ENCODE results near the gene CDX2.
"Not testable (repeated sequence)": the region's sequence is repeated elsewhere in the genome, so short reads cannot be mapped to it uniquely, and the experiment has no call there.

CDX2 gene, protein sequence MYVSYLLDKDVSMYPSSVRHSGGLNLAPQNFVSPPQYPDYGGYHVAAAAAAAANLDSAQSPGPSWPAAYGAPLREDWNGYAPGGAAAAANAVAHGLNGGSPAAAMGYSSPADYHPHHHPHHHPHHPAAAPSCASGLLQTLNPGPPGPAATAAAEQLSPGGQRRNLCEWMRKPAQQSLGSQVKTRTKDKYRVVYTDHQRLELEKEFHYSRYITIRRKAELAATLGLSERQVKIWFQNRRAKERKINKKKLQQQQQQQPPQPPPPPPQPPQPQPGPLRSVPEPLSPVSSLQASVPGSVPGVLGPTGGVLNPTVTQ

GRCh38 chr13:27969082-27969865 is at the start of gene CDX2:
TSS of gene CDX2 (minus strand) at chr13:27969315. CDS start at chr13:27969006, 309 bp downstream.
- Mint-ChIP-seq H3K36me3 (no peaks in the 10 kb centered on the region), H3K9me3 (no peaks in the 10 kb centered on the region), H3K27ac (peak within 1 kb of the TSS; percentile 96), H3K4me3 (peak within 1 kb of the TSS; percentile 75 to 77), H3K4me1 (peaks cover 33 to 52% of the 10 kb centered on the region in 2 donors), H3K27me3 (peaks cover 72 to 94% of the 10 kb centered on the region in 2 donors)
- no peak for ATAC-seq (replicated peaks)
- no peak for DNase-seq

- H3K27me3 Mint-ChIP-seq: no peaks in the 10 kb centered on the region
- no peak overlapping the region for H3K27ac Mint-ChIP-seq
- ATAC-seq (replicated peaks) (no peak), DNase-seq (no peak)
- no peaks in the 10 kb centered on the region for H3K36me3 Mint-ChIP-seq
- no peak overlapping the region for H3K4me3 Mint-ChIP-seq
- peaks cover 0 to 4% of the 10 kb centered on the region in 2 donors for H3K9me3 Mint-ChIP-seq
- peaks cover 17 to 32% of the 10 kb centered on the region in 2 donors for H3K4me1 Mint-ChIP-seq
Observed at GRCh38 chr13:28014301-28014700, 45.2 kb upstream of the CDX2 start.

- Mint-ChIP-seq H3K27ac (peak overlapping the region; percentile 88), H3K9me3 (peaks cover 0 to 4% of the 10 kb centered on the region in 2 donors), H3K4me1 (peaks cover 19 to 36% of the 10 kb centered on the region in 2 donors), H3K36me3 (no peaks in the 10 kb centered on the region), H3K4me3 (no peak overlapping the region), H3K27me3 (no peaks in the 10 kb centered on the region)
- no peak for DNase-seq
- ATAC-seq (replicated peaks): no peak
Observed at GRCh38 chr13:28013482-28013881, 44.4 kb upstream of the CDX2 start.

DNA sequence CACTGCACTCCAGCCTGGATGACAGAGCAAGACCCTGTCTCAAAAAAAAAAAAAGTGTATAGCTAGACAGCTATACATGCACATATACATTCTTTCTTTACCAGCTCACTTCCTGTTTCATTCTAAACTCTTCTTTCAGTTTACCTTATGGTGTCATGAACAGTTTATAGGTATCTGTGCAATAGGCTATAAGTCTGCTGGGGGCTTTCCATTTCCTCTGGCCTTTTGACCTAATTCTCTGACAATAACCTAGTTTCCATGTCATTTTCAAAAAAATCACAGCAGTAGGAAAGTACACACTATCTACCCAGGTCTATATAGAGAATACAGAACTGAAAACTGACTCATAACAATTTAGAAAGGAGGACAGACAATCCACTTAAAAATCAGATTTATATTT is 43.8 kb upstream of the CDX2 start:
- ATAC-seq (replicated peaks): peak; percentile 93 to 94
- H3K27me3 Mint-ChIP-seq: no peaks in the 10 kb centered on the region
- peak overlapping the region; percentile 19 to 44 for H3K4me3 Mint-ChIP-seq
- peaks cover 0 to 4% of the 10 kb centered on the region in 2 donors for H3K9me3 Mint-ChIP-seq
- peak; percentile 44 for DNase-seq
- H3K36me3 Mint-ChIP-seq: no peaks in the 10 kb centered on the region
- H3K4me1 Mint-ChIP-seq: peaks cover 19 to 36% of the 10 kb centered on the region in 2 donors
- peak overlapping the region; percentile 90 for H3K27ac Mint-ChIP-seq

DNA sequence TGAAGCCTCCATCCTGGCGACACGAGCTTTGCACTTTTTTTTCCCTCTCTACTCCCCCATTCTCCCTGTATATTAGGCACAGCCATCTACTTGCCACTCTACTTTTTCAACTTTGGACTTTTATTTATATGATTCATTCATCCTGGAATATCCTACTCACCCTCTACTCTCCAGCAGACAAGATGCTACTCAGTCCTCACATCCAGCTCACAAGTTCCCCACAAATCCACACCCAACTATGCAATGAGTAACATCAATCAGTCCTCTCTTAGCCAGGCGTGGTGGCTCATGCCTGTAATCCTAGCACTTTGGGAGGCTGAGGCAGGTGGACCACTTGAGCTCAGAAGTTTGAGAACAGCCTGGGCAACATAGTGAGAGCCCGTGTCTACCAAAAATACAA is 43.3 kb upstream of the CDX2 start:
- DNase-seq (no peak), ATAC-seq (replicated peaks) (peak in 1 of 2 donors; percentile 11)
- peaks cover 19 to 36% of the 10 kb centered on the region in 2 donors for H3K4me1 Mint-ChIP-seq
- H3K4me3 Mint-ChIP-seq: peak overlapping the region; percentile 19 to 44
- H3K27ac Mint-ChIP-seq: peak overlapping the region; percentile 90
- H3K36me3 Mint-ChIP-seq: no peaks in the 10 kb centered on the region
- no peaks in the 10 kb centered on the region for H3K27me3 Mint-ChIP-seq
- peaks cover 0 to 4% of the 10 kb centered on the region in 2 donors for H3K9me3 Mint-ChIP-seq

- H3K27me3 Mint-ChIP-seq: no peaks in the 10 kb centered on the region
- H3K4me3 Mint-ChIP-seq: no peak overlapping the region
- H3K9me3 Mint-ChIP-seq: peaks cover 0 to 4% of the 10 kb centered on the region in 2 donors
- DNase-seq: no peak
- H3K4me1 Mint-ChIP-seq: peaks cover 16 to 32% of the 10 kb centered on the region in 2 donors
- H3K27ac Mint-ChIP-seq: peak overlapping the region; percentile 7
- no peaks in the 10 kb centered on the region for H3K36me3 Mint-ChIP-seq
- ATAC-seq (replicated peaks): no peak
Observed at GRCh38 chr13:28010046-28010445, 40.9 kb upstream of the CDX2 start.

- not testable (repeated sequence) for H3K4me1 Mint-ChIP-seq; H3K27me3 Mint-ChIP-seq; ATAC-seq (replicated peaks); H3K27ac Mint-ChIP-seq; H3K9me3 Mint-ChIP-seq; DNase-seq; H3K4me3 Mint-ChIP-seq; H3K36me3 Mint-ChIP-seq
Observed at GRCh38 chr13:28005016-28005415, 35.9 kb upstream of the CDX2 start.

GRCh38 chr13:28002886-28003698 is 34.0 kb upstream of the CDX2 start:
- Mint-ChIP-seq H3K4me3 (no peak overlapping the region), H3K4me1 (peaks cover 2 to 4% of the 10 kb centered on the region in 2 donors), H3K36me3 (no peaks in the 10 kb centered on the region), H3K27me3 (no peaks in the 10 kb centered on the region), H3K27ac (no peak overlapping the region), H3K9me3 (no peaks in the 10 kb centered on the region)
- ATAC-seq (replicated peaks) (no peak), DNase-seq (no peak)

DNA sequence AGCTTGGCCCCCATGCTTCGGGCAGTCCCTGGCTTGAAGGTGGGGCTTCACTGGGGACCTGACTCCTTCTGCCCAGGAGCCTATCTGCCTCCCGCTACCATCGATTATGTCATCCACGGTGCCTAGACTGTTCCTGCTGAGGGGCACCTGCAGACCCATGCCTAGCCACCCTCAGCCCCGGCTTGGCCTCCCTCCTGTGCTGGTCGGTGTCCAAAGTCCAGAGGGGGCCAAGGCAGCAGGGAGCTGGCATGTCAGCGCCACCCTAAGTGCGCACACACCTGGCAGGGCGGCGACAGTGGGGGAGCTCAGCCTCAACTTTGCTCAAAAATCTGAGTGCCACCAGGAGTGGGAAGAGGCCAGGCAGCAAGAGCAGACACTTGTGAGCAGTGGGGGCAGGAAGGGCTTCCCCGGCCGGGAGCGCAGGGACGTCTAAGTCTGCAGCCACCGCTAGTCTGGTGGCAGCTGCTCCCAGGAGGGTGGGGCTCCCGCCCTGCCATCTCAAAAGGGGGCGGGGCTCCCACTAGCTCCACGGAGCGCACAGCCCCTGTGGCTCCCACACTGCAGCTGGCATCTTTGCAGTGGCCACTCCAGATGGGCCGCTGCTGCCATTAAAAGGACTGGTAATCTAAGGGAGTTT is 32.8 kb upstream of the CDX2 start:
- no peaks in the 10 kb centered on the region for H3K9me3 Mint-ChIP-seq
- DNase-seq (no peak), ATAC-seq (replicated peaks) (no peak)
- H3K4me1 Mint-ChIP-seq: peaks cover 5 to 7% of the 10 kb centered on the region in 2 donors
- H3K36me3 Mint-ChIP-seq: no peaks in the 10 kb centered on the region
- H3K27ac Mint-ChIP-seq: no peak overlapping the region
- no peaks in the 10 kb centered on the region for H3K27me3 Mint-ChIP-seq
- H3K4me3 Mint-ChIP-seq: no peak overlapping the region

DNA sequence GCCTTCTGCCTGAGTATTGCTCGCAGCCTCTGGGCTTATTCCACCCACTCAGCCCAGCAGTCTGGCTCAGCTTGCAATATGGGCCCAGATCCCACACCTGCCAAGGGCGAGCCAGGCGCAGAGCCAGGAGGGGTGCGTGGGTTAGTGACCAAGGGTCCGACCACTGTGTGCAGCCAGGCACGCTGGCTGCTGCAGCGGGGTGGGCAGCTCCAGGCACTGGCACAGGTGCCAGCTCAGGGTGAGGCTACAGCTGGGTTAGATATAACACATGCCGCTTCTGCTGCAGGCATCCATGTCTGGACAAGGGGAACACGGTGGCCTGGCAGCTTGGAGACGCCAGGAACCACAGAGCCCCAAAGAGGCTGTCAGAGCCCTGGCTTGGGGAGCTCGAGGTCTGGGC is 31.9 kb upstream of the CDX2 start:
- Mint-ChIP-seq H3K4me3 (no peak overlapping the region), H3K27me3 (no peaks in the 10 kb centered on the region), H3K27ac (no peak overlapping the region), H3K36me3 (no peaks in the 10 kb centered on the region), H3K4me1 (peaks cover 5 to 7% of the 10 kb centered on the region in 2 donors), H3K9me3 (no peaks in the 10 kb centered on the region)
- no peak for ATAC-seq (replicated peaks)
- no peak for DNase-seq

DNA sequence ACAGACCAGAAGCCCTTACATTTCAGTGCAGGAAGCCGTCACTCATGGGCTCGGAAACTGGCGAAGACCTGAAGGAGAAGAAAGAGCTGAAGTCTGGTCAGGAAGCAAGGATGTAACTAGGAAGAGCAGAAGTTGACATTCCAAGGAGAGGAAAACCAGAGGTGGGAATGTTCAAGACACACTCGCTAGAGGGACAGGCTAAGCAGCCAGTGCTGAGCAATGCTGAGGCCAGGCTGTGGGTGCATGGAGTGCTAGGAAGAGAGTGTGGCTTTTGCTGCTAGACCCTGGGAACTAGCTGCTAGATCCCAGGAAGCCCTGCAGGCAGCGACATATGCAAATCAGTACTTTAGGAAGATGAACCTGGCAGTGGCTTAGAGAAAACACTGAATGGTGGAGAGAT is 31.5 kb upstream of the CDX2 start:
- peaks cover 5 to 7% of the 10 kb centered on the region in 2 donors for H3K4me1 Mint-ChIP-seq
- no peak for ATAC-seq (replicated peaks)
- no peak overlapping the region for H3K27ac Mint-ChIP-seq
- DNase-seq: no peak
- no peaks in the 10 kb centered on the region for H3K9me3 Mint-ChIP-seq
- no peaks in the 10 kb centered on the region for H3K27me3 Mint-ChIP-seq
- H3K36me3 Mint-ChIP-seq: no peaks in the 10 kb centered on the region
- H3K4me3 Mint-ChIP-seq: no peak overlapping the region

- Mint-ChIP-seq H3K4me1 (peaks cover 7% of the 10 kb centered on the region in 2 donors), H3K4me3 (no peak overlapping the region), H3K36me3 (no peaks in the 10 kb centered on the region), H3K27me3 (no peaks in the 10 kb centered on the region), H3K9me3 (no peaks in the 10 kb centered on the region), H3K27ac (no peak overlapping the region)
- DNase-seq (no peak), ATAC-seq (replicated peaks) (peak; percentile 76 to 77)
Observed at GRCh38 chr13:27997904-27998522, 28.9 kb upstream of the CDX2 start.

DNA sequence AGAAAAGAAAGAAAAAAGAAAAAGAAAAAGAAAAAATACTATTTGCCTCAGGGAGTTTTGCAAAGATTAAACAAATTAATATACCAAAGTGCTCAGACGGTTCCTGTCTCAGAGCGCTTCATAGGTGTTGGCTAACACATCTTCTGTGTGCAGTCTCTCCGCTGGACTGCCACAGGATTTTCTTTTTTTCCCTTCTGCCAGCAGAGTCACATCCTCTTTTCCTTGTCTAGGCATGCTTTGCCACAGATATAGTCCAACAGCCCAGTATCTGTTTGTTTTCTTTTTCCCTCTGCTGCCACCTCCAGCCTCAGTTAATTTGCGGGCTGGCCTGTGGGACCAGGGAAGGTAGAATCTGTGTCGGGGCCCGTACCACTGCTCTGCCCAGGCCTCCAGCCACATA is 22.8 kb upstream of the CDX2 start:
- Mint-ChIP-seq H3K27me3 (peaks cover 0 to 6% of the 10 kb centered on the region in 2 donors), H3K27ac (no peak overlapping the region), H3K4me1 (peaks cover 0 to 2% of the 10 kb centered on the region in 2 donors), H3K36me3 (no peaks in the 10 kb centered on the region), H3K4me3 (no peak overlapping the region), H3K9me3 (no peaks in the 10 kb centered on the region)
- DNase-seq: no peak
- ATAC-seq (replicated peaks): no peak
